Sigmoid colon (tissue), 3 donors: ENCODE data around the gene ACTA1.

ENCODE experiments used
- CTCF ChIP-seq, 4 experiments: fragments of 450-650 bp in 3 of 4; fragments of 200-600 bp in 1 of 4; IDR thresholded peaks; one replicate each; pipeline ENCODE4 v1.5.1; 2016 to 2019; ENCODE audit warnings: antibody characterized with exemption in 4 of 4, mild to moderate bottlenecking in 3 of 4, moderate library complexity in 2 of 4
- POLR2A ChIP-seq, 2 donors: fragments of 450-650 bp; IDR thresholded peaks; one replicate each; pipeline ENCODE4 v1.6.1; 2016; ENCODE audit warnings: antibody characterized with exemption in 2 of 2, mild to moderate bottlenecking in 2 of 2, moderate library complexity in 2 of 2

- TF ChIP-seq POLR2A (IDR thresholded peaks at IDR 0.05) (no peak), CTCF (IDR thresholded peaks at IDR 0.05) (no peak)
Observed at GRCh38 chr1:229437443-229437842, 3.5 kb upstream of the ACTA1 start.
